Adipocyte (in vitro differentiated cells): ENCODE measurements around the gene LRP4.
A peak's percentile ranks its signal among the peaks of the same experiment; 100 is the strongest.
"Not testable (repeated sequence)": the region's sequence is repeated elsewhere in the genome, so short reads cannot be mapped to it uniquely, and the experiment has no call there.

Experiments
- DNase-seq: peaks from one replicate; pipeline ENCODE4 v3.0.0-alpha.2; 2015; ENCODE audit warnings: low read depth
- H3K27me3 ChIP-seq: replicated peaks from 2 replicates; pipeline ENCODE4 v1.7.0; 2013; ENCODE audit warnings: mild to moderate bottlenecking, low read length, moderate library complexity; ENCODE audit not compliant: control insufficient read depth, insufficient read depth
- H3K36me3 ChIP-seq: 2 replicates; pipeline ENCODE4 v1.7.0; 2013; ENCODE audit warnings: low read length, mild to moderate bottlenecking, moderate library complexity; ENCODE audit not compliant: control insufficient read depth, insufficient read depth, severe bottlenecking
- H3K4me1 ChIP-seq: 2 replicates; pipeline ENCODE4 v1.7.0; 2013; ENCODE audit warnings: mild to moderate bottlenecking, low read length, moderate library complexity; ENCODE audit not compliant: control insufficient read depth, insufficient read depth
- H3K4me3 ChIP-seq: 2 replicates; pipeline ENCODE4 v1.7.0; 2013; ENCODE audit warnings: mild to moderate bottlenecking, low read length, moderate library complexity
- H3K9ac ChIP-seq: 2 replicates; pipeline ENCODE4 v1.7.0; 2013; ENCODE audit warnings: mild to moderate bottlenecking, low read length, moderate library complexity
- H3K9me3 ChIP-seq: 2 replicates; pipeline ENCODE4 v1.7.0; 2013; ENCODE audit warnings: mild to moderate bottlenecking, low read length, moderate library complexity; ENCODE audit not compliant: control insufficient read depth

The LRP4 gene

GRCh38 chr11:46948378-46949131, 30.2 kb upstream of the LRP4 start:
- no peak overlapping the region for H3K9ac ChIP-seq
- H3K4me1 ChIP-seq, result peaks cover 23% of the 10 kb centered on the region
- peak; percentile 78 for DNase-seq

GRCh38 chr11:46947399-46948077, 29.2 kb upstream of the LRP4 start:
- Histone ChIP-seq H3K9ac (no peak overlapping the region), H3K4me3 (no peak overlapping the region), H3K36me3 (no peaks in the 10 kb centered on the region), H3K9me3 (no peaks in the 10 kb centered on the region), H3K4me1 (peaks cover 23% of the 10 kb centered on the region), H3K27me3 (no peaks in the 10 kb centered on the region)
- no peak for DNase-seq

More at GRCh38 chr11:46948378-46949131, 30.2 kb upstream of the LRP4 start:
- H3K9me3 ChIP-seq, result no peaks in the 10 kb centered on the region
- H3K4me3 ChIP-seq, result no peak overlapping the region
- H3K36me3 ChIP-seq, result no peaks in the 10 kb centered on the region
- no peaks in the 10 kb centered on the region for H3K27me3 ChIP-seq

- H3K36me3 ChIP-seq, result no peaks in the 10 kb centered on the region
- H3K4me3 ChIP-seq, result no peak overlapping the region
- H3K27me3 ChIP-seq, result no peaks in the 10 kb centered on the region
- peaks cover 23% of the 10 kb centered on the region for H3K4me1 ChIP-seq
- no peaks in the 10 kb centered on the region for H3K9me3 ChIP-seq
- no peak overlapping the region for H3K9ac ChIP-seq
- DNase-seq, result no peak
These were observed 26.2 kb upstream of the LRP4 start for GRCh38 chr11:46944356-46945075.

GRCh38 chr11:46942172-46942571, 23.8 kb upstream of the LRP4 start:
- no peak for DNase-seq
- no peaks in the 10 kb centered on the region for H3K36me3 ChIP-seq

GRCh38 chr11:46936138-46937110, 18.1 kb upstream of the LRP4 start, which contains the start of gene CSTPP1:
CSTPP1 (plus strand) TSS chr11:46936761; CDS start chr11:46936806, 45 bp downstream.
- Histone ChIP-seq H3K9me3 (no peaks in the 10 kb centered on the region), H3K36me3 (no peaks in the 10 kb centered on the region), H3K27me3 (no peaks in the 10 kb centered on the region), H3K4me3 (peak within 1 kb of the TSS; percentile 89), H3K4me1 (peaks cover 5% of the 10 kb centered on the region), H3K9ac (peak within 1 kb of the TSS; percentile 76)
- DNase-seq, result peak; percentile 97

More at GRCh38 chr11:46942172-46942571, 23.8 kb upstream of the LRP4 start:
- Histone ChIP-seq H3K27me3 (no peaks in the 10 kb centered on the region), H3K9me3 (no peaks in the 10 kb centered on the region), H3K9ac (no peak overlapping the region), H3K4me3 (no peak overlapping the region), H3K4me1 (peaks cover 8% of the 10 kb centered on the region)

- Histone ChIP-seq H3K4me1 (no peaks in the 10 kb centered on the region), H3K9me3 (no peaks in the 10 kb centered on the region), H3K4me3 (no peak overlapping the region), H3K27me3 (no peaks in the 10 kb centered on the region), H3K36me3 (no peaks in the 10 kb centered on the region), H3K9ac (no peak overlapping the region)
- peak; percentile 33 for DNase-seq
These were observed 11.7 kb upstream of the LRP4 start for GRCh38 chr11:46930089-46930488.

- not testable (repeated sequence) for DNase-seq, H3K4me1 ChIP-seq, H3K9ac ChIP-seq, H3K9me3 ChIP-seq, H3K27me3 ChIP-seq, H3K36me3 ChIP-seq, H3K4me3 ChIP-seq
These were observed 10.4 kb upstream of the LRP4 start for GRCh38 chr11:46928701-46929100.

GRCh38 chr11:46927928-46928327, 9.6 kb upstream of the LRP4 start:
- H3K9me3 ChIP-seq, DNase-seq, H3K9ac ChIP-seq, H3K27me3 ChIP-seq, H3K4me3 ChIP-seq, H3K36me3 ChIP-seq, H3K4me1 ChIP-seq: not testable (repeated sequence)

- H3K27me3 ChIP-seq, result no peaks in the 10 kb centered on the region
- no peaks in the 10 kb centered on the region for H3K9me3 ChIP-seq
- H3K4me1 ChIP-seq, result peaks cover 32% of the 10 kb centered on the region
- H3K36me3 ChIP-seq, result no peaks in the 10 kb centered on the region
- no peak overlapping the region for H3K4me3 ChIP-seq
- H3K9ac ChIP-seq, result no peak overlapping the region
- DNase-seq, result peak; percentile 92
These were observed 2.4 kb upstream of the LRP4 start for GRCh38 chr11:46920755-46921154.

GRCh38 chr11:46918788-46919513, 601 bp upstream of the LRP4 start:
- H3K9me3 ChIP-seq, result no peaks in the 10 kb centered on the region
- no peaks in the 10 kb centered on the region for H3K27me3 ChIP-seq
- DNase-seq, result no peak
- no peaks in the 10 kb centered on the region for H3K36me3 ChIP-seq
- peaks cover 44% of the 10 kb centered on the region for H3K4me1 ChIP-seq
- H3K4me3 ChIP-seq, result peak overlapping the region; percentile 60
- H3K9ac ChIP-seq, result peak overlapping the region; percentile 33
